ENCODE measurements around the gene ADD2. TPM values are rescaled to one million over a fixed set of nuclear protein-coding genes. Genes with fewer than 3 reads are reported as not detected.

The ADD2 gene
- total RNA-seq, 1 experiment from 2014 or later: 124 TPM

DNA sequence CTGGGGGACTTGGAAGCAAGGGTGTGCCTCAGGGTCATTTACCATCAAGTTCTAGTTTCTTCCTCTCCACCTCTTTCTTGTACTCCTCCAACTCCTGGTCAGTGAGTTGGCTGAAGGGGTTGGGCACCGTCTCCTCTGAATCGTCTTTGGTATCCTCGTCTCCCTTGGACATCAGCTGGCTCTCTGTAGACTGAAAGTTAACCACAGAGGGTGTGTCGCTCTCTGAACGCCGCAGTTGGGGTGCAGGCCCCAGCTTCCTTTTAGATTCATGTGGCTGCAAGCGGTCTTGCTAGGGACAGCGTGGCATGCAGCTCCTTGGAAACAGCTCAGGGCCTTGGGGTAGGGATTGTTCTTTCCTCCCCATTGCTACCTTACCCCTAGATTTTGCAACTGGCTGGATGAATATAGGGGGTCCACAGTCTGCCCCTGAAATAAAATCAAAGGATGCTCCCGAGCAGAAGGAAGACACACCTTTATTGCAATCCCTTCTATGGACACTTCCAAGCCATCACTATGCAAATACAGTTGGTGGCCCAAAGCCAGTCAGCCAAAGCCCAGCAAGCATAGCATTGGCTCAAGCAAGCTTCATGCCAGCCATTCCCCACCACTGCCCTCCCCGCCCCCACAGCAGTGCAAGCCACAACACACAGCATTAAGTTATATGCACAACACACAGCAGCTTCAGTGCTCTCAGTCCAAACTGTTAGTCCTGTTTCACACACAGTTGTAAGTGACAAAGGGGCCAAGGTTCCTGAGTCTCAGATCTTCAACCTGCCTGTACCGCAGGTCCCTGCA is 93.2 kb downstream of the ADD2 start:
- no peak overlapping the region for H3T11ph ChIP-seq (ENCODE audit: low read length)

More for the DNA sequence above, 93.2 kb downstream of the ADD2 start:
- Histone ChIP-seq H2AK5ac (ENCODE audit: insufficient read length, low read length) (no peak overlapping the region), H3K14ac (ENCODE audit: insufficient read depth, low read length) (no peak overlapping the region), H3K9me3 (ENCODE audit: control insufficient read depth, low read depth, low read length) (no peaks in the 10 kb centered on the region), H3K9ac (ENCODE audit: extremely low read depth, insufficient read length, low read length) (no peak overlapping the region), H2BK12ac (ENCODE audit: insufficient read length, low read depth, low read length) (no peak overlapping the region), H3K4me1 (ENCODE audit: insufficient read depth, low read length) (no peaks in the 10 kb centered on the region), H2BK20ac (ENCODE audit: low read depth, low read length, poor library complexity, severe bottlenecking) (no peak overlapping the region), H3K18ac (ENCODE audit: insufficient read length, low read depth, low read length) (no peak overlapping the region), H3K4me2 (ENCODE audit: insufficient read depth, insufficient read length, low read length) (no peak overlapping the region), H2BK120ac (ENCODE audit: low read depth, low read length, poor library complexity, severe bottlenecking) (no peak overlapping the region), H3K79me2 (ENCODE audit: insufficient read depth, low read length) (no peaks in the 10 kb centered on the region), H2BK5ac (ENCODE audit: insufficient read length, low read length) (no peak overlapping the region), H4K5ac (ENCODE audit: insufficient read length, low read depth, low read length) (no peak overlapping the region), H3K27ac (ENCODE audit: insufficient read length, low read depth, low read length) (no peak overlapping the region), H2AFZ (ENCODE audit: low read length) (no peak overlapping the region), H4K20me1 (ENCODE audit: control insufficient read depth, insufficient read depth, insufficient read length) (no peaks in the 10 kb centered on the region), H4K8ac (replicated peaks; ENCODE audit: insufficient read length, low read depth, low read length) (no peak overlapping the region), H3K4ac (ENCODE audit: low read depth, low read length) (no peak overlapping the region), H3K56ac (ENCODE audit: insufficient read length, low read depth, low read length) (no peak overlapping the region), H2BK15ac (ENCODE audit: low read depth, low read length) (no peak overlapping the region), H3K79me1 (ENCODE audit: insufficient read depth, low read depth, low read length, poor library complexity, severe bottlenecking) (no peaks in the 10 kb centered on the region), H4K91ac (ENCODE audit: insufficient read length, low read depth, low read length) (no peak overlapping the region), H3K23ac (ENCODE audit: insufficient read length, low read depth, low read length) (no peak overlapping the region), H3K27me3 (ENCODE audit: insufficient read depth, low read length) (no peaks in the 10 kb centered on the region), H3K23me2 (ENCODE audit: insufficient read length, low read depth, low read length, poor library complexity, severe bottlenecking) (no peaks in the 10 kb centered on the region)
- Mint-ChIP-seq H3K36me3 (ENCODE audit: insufficient read depth in 1 of 3, low read depth in 3 of 3) (peaks cover 70 to 90% (median 72%) of the 10 kb centered on the region in 3 experiments), H3K4me3 (no peak overlapping the region), H3K4me1 (peaks cover 0 to 5% of the 10 kb centered on the region in 2 experiments; a peak in 2 of 4 replicates), H3K27ac (no peak overlapping the region; a peak in 1 of 7 replicates), H3K27me3 (ENCODE audit: low read depth) (no peaks in the 10 kb centered on the region), H3K9me3 (no peaks in the 10 kb centered on the region)
- no peak for TF ChIP-seq CTCF (conservative IDR thresholded peaks at IDR 0.05)
- WGBS (ENCODE audit: extremely low coverage, insufficient read length, low lambda C conversion rate): no CpG with 5 or more reads among the region's 11 CpGs
- peak; percentile 10 for DNase-seq

Measured in H9 (cell line).